HG03139 (cell line): ENCODE measurements around the gene C6orf47.

Experiments
- ATAC-seq: cut with Tn5 transposase; IDR thresholded peaks from one replicate; pipeline ENCODE4 v1.9.1; 2021; ENCODE audit not compliant: unreplicated experiment

Gene C6orf47

GRCh38 chr6:31661262-31662123 is 915 bp upstream of the C6orf47 start:
- no peak for ATAC-seq

DNA sequence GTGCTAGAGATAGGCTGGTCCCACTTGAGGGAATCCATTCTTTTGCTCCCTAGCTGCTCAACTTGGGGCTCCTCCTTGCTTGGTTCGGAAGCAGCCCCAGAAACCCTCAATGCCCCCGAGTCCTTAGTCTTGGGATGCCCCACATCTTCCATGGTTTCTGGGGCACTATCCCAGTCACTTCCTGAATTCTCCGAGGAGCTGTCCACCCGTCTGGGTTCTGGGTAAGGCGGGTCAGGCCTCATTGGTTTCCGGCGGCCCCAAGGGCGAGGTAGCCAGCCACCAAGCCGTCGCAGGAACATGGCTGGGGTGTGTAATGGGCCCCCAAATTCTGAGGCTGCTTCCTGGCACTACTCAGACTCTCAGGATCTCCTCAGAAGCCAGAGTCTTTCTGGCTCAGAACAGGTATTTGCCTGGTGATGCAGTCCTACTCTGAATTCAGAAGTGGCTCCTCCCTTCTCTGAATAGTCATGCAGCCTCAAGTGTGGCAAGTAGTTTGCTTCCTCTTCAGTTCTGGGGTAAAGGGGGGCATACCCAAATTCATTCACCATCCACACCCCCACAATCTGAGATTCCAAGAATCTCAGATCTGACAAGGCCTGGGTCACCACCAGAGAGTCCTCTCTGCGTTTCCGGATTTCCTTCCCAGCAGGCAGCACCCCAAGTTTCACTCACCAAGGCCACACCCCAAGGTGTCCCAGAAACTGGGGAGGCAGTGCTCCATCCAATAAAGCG is 763 bp downstream of the C6orf47 start:
- no peak for ATAC-seq

DNA sequence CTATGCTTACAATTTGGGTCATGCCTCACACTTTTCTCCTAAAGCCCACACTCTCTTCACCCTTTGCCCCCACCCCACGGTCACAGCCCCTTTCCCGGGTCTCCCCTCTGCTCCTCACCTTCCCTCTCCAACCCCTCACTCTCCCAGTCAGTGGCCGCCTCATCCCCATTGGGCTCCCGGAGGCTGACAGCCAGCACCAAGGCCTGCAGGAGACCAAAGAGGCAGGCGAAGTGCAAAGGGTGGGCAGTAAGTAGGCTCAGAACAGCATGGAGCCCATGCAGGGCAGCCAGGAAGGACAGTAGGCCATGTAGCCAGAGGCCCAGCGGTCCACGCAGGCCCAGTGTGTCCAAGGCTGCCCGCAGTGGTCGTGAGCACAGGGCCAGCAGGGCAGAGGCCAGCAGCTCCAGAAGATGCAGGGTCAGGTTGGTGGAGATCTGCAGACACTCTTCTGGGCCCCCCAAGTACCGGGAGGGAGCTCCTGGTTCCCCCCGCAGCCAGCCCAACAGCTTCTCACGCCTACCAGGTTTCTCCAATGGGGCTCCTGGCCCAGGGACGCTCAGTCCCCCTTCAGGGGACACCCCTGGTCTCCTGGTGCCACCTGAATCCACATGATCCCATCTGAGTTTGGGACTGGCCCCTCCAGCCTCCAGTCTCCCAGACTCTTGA is 1.5 kb downstream of the C6orf47 start:
- no peak for ATAC-seq

GRCh38 chr6:31658158-31658688 is 2.4 kb downstream of the C6orf47 start:
- ATAC-seq: no peak

DNA sequence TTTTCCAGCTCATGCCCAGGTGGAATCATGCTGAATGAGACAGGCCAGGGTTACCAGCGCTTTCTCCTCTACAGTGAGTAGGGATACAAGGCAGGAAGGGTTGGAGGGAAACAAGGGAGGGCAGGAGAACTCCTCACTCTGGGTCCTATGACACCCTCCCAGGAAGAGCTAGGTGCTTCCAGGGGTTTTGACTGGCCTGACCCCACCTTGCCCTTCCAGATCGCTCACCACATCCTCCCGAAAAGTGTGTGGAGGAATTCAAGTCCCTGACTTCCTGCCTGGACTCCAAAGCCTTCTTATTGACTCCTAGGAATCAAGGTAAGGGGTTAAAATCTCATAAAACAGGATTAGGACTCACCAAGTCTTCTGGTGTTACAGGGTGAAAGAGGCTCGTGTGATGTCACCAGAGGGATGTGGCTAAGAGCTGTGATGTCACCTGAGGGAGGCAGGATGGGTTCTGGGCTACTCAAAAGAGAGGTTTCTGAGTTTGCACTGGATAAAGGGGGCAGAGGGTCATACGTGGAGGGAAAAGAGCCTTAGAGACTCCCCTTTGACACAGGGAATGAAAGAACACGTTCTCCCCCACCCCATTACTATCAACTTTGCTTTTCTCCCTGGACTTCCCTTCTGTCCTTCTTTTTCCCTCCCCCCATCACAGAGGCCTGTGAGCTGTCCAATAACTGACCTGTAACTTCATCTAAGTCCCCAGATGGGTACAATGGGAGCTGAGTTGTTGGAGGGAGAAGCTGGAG is 3.0 kb downstream of the C6orf47 start:
- no peak for ATAC-seq

DNA sequence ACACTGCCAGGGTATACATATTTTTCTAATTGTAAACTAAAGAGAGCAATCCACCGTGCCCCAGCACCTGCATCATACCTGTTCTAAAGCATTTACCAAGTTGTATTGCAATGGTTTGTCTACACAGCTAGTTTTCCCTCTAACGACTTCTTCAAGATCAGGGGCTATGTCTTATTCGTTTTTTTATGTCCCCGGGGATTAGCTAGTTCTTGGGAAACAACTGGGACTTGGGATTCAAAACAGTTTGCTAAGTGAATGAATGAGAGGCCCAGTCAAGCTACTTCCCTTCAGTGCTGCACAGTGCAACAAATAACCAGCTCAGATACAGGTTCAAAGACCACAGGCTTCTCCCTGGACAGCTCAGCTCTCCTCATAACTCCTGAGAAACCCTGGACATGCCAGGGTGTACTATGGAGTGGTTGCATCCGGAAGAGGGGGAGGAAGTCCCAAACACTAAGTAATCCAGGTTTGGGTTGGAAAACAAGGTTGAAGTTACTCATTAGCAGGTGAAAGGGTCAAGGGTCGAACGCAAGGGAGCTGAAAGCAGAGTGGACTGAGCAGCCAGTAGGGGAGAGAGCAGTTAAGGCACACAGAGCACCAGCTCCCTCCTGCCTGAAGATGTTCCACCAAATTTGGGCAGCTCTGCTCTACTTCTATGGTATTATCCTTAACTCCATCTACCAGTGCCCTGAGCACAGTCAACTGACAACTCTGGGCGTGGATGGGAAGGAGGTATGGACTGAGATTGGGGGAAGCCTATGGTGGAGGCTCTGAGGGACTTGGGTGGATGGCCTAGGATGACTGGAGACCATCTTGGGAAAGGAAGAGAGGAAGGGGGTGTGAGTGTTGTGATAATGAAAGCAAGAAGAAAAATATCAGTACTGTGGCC is 5.0 kb downstream of the C6orf47 start, which contains the start of gene APOM:
TSS of gene APOM (plus strand) at position 546 of the 889 bp plus-strand sequence. CDS start at position 619, 73 bp downstream.
- no peak for ATAC-seq

GRCh38 chr6:31654574-31655348 is 5.8 kb downstream of the C6orf47 start:
- ATAC-seq: no peak

DNA sequence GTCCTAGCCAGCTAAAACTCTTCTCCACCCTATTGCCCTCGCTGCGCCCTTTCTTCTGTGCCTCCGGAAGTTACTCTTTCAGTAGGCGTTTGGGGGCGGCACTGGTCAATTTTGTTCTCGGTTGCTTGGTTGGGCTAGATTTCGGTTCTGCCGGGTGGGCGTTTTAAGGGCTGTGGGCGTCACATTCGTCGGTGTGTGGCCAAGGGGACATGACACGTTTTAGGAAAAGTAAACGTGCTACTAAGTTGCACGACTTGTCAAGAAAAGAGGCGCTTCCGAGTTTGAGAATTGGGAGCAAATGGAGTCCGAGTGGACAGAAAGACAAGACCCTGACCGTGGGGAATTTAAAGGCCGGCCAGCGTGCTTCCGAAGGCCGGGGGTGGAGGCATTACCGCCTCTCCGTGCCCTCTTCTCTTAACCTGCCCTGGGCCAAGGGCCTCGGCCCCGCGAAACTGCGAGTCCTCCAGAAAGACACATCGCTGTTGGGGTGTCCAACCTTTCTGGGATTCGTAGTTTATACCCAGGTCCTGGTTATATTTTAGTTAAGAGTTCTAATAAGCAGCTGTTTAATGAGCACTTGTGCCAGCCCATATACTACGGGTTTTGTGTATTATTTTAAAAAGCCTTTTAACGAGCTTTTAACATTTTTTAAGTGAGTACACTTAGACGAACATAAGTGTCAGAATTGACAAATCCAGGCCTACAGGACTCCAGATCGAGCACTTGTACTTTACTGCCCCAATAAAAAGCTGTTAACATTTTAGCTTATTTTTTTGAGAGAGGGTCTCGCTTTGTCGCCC is 7.5 kb downstream of the C6orf47 start:
- peak; percentile 53 for ATAC-seq

GRCh38 chr6:31651602-31652191 is 8.9 kb downstream of the C6orf47 start:
- ATAC-seq: peak; percentile 23

- no peak for ATAC-seq
Measured at GRCh38 chr6:31645325-31645724, 15.3 kb downstream of the C6orf47 start.

GRCh38 chr6:31643818-31644454 is 16.6 kb downstream of the C6orf47 start:
- no peak for ATAC-seq

GRCh38 chr6:31642798-31643570 is 17.6 kb downstream of the C6orf47 start:
- ATAC-seq: no peak

GRCh38 chr6:31641370-31641769 is 19.2 kb downstream of the C6orf47 start:
- ATAC-seq: no peak

GRCh38 chr6:31640612-31641011 is 20.0 kb downstream of the C6orf47 start:
- ATAC-seq: no peak

GRCh38 chr6:31639449-31639861 is 21.1 kb downstream of the C6orf47 start:
- ATAC-seq: no peak

- no peak for ATAC-seq
Measured at GRCh38 chr6:31639043-31639442, 21.5 kb downstream of the C6orf47 start.
